HG03135 (cell line): Measurements from ENCODE around the gene CDC34.

Experiments used
- ATAC-seq: cut with Tn5 transposase; IDR thresholded peaks from one replicate; pipeline ENCODE4 v1.9.1; 2021; ENCODE audit warnings: mild to moderate bottlenecking, moderate library complexity; ENCODE audit not compliant: unreplicated experiment

CDC34 gene

DNA sequence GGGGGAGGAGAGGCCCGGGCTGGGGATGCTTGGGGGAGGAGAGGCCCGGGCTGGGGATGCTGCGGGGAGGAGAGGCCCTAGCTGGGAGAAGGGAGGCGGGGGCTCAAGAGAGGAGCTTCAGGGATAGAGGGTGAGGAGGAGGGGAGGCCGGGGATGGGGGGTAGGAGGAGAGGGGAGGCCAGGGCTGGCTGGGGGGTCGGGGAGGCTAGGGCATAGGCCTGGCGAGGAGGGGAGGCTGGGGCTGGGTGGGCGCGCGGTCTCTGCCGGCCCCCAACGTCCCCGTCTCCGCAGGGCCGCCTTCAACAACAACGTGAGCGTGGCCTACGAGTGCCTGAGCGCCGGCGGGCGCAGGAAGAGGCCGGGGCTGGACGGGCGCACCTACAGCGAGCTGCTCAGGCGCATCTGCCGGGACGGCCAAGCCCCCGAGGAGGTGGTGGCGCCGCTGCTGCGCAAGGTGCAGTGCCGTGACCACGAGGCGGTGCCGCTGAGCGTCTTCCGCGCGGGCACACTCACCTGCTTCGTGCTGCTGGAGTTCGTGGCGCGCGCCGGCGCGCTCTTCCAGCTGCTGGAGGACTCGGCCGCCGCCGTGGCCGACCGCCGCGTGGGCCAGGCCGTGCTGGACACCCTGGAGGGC, 12.8 kb upstream of the CDC34 start:
- no peak for ATAC-seq

DNA sequence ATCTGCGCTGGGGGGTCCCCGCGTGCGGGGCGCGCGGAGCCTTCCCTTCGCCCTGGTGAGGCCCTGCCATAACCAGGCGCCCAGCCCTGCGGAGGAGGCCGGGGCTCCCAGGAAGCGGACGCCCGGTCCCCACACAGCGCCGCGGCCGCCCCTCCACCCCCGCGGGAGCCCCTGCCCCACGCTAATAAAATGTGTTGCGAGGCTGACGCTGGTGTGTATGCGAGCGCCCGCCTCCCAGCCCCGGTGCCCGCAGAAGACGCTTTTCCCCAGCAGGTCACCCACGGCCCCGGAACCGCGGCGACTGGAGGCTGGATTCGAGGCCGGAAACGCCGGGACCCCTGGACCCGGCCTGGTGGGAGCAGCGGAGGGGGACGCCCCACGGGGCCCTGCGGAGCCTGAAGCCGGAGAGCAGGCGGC, 12.1 kb upstream of the CDC34 start:
- ATAC-seq = no peak

DNA sequence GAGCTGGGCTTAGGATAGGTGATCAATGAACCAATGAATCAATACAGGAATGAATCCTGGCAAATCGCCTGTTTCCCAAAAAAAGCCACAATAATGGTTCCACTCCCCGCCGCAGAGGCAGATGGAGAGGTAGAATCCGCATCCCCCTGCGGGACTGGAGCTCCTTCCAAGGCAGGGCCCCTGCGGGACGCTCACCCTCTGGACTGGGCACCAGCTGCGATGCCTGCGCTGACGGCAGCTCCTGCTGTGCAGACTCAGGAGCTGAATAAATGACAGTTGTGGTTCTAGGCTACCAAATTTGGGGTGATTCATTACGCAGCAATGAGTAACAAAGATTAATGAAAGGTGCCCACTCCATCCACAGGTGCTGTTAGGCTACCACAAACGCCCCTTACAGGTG, 8.8 kb upstream of the CDC34 start:
- ATAC-seq = no peak

DNA sequence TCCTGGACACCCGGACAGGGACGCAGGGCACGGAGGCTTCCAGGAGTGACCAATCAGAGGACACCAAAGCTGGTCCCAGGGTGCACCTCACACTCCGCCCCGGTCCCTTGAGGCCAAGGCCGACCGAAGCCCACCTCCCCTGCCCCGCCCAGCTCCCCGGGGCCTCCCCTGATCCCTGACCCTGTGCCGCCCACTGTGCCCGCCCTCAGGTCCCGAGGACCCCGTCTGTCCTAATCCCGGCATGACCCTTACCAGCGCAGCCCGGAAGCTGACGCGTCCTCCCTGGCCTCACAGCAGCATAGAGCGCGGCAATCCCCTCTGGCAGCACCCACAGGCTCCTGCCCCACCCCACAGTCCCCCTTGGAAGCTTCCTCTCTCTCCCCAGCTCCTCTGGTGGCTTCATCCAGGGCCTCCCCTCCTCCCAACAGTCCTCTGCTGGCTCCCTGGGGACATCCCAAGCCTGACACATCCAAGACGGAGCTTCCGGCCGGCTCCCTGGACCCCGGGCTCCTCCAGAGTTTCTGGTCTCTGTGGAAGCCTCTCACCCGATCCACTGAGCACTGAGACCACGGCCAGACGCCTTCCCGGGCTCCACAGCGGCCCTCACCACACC, 7.4 kb upstream of the CDC34 start:
- ATAC-seq = no peak

DNA sequence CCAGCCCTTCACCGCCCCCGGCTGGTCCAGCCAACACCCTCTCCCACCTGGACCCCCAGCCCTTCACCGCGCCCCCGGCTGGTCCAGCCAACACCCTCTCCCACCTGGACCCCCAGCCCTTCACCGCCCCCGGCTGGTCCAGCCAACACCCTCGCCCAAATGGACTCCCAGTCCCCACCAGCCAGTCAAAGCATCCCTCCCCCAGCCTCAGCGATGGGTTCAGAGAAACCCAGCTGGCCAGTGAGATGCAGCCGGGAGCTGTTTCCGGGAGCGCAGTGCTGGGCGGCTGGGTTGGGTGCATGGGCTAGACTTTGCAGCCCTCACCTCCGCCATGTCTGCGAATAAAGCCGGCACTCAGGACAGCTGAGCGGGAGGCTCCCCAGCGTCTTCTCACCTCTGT, 6.5 kb upstream of the CDC34 start:
- no peak for ATAC-seq

DNA sequence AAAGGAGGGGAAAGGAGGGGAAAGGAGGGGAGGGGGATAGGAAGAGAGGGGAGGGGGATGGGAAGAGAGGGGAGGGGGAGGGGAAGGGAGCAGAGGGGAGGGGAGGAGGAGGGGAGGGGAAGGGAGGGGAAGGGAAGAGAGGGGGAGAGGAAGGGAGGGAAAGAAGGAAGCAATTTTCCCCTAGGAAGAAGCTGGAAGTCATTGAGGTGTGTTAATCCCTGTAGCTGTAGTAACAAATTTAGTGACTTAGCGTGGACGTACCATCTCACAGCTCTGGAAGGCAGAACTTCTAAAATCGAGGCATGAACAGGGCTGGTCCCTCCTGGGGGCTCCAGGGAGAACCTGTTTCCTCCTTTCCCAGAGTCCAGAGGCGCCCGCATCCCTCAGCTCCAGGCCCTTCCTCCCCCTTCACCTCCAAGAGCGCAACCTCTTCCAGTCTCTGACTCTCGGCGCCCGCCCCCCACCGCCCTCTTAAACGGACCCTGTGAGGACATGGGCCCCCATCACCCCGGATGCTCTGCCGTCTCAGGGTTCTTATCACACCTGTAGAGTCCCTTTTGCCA, 5.6 kb upstream of the CDC34 start:
- ATAC-seq = no peak

DNA sequence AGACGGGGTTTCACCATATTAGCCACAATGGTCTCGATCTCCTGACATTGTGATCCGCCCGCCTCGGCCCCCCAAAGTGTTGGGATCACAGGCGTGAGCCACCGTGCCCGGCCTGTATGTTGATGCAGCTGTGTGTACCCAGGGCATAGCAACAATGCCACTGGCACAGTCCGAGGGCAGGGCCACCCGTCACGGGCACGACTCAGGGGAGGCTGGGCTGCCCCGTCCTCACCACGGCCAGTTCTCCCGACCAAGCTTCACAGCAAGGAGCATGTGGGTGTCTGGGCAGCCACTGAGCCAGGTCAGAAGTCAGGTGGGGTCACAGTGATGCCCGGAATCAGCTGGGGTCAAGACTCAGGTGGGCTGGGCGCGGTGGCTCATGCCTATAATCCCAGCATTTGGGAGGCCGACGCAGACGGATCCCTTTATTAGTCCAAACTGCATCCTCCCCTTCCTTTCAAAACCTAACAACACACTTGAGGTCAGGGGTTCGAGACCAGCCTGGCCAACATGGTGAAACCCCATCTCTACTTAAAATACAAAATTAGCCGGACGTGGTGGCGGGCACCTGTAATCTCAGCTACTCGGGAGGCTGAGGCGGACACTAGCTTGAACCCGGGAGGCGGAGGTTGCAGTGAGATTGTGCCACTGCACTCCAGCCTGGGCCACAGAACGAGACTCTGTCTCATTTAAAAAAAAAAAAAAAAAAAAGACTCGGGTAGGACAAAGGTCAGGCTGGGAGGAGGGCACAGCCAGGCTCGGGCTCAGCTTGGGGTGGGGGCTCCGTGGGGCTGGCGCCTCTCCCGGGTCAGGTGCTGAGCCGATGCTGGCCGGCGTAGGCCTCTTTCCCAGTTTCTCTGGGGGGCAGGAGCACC, 1.2 kb upstream of the CDC34 start:
- no peak for ATAC-seq

DNA sequence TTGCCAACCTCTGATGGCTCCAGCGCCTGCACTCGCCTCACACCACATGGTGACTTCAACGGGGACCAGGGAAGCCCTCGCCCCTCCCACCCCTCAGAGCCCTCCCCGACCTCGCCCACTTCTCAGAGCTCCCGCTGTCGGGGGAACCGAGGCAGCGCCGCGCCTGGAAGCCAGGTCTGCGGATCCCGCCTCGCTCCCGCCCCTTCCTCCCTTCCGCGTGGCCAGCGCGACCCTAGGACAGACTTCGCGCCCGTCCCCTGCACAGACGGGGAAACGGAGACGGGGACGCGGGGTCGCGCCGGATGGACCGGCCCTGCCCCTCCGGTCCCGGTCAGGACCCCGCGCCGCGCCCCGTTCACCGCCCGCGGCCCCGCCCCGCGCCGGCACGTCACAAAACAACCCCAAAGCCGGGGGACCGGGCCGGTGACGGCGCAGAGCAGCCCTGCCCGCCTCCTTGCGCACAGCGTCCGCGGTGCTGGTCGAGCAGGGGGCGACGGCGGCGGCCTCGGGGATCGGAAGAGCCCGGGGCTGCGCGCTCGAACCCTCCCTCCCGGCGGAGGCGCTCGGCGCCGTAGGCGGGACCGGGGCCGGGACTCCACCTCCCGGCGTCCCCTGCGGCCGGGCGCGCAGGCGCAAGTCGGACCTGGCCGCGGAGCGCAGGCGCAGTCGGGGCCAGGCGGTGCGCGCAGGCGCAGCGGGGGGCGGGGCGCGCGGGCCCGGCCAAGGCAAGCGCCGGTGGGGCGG, 379 bp upstream of the CDC34 start:
- ATAC-seq = peak; percentile 56

DNA sequence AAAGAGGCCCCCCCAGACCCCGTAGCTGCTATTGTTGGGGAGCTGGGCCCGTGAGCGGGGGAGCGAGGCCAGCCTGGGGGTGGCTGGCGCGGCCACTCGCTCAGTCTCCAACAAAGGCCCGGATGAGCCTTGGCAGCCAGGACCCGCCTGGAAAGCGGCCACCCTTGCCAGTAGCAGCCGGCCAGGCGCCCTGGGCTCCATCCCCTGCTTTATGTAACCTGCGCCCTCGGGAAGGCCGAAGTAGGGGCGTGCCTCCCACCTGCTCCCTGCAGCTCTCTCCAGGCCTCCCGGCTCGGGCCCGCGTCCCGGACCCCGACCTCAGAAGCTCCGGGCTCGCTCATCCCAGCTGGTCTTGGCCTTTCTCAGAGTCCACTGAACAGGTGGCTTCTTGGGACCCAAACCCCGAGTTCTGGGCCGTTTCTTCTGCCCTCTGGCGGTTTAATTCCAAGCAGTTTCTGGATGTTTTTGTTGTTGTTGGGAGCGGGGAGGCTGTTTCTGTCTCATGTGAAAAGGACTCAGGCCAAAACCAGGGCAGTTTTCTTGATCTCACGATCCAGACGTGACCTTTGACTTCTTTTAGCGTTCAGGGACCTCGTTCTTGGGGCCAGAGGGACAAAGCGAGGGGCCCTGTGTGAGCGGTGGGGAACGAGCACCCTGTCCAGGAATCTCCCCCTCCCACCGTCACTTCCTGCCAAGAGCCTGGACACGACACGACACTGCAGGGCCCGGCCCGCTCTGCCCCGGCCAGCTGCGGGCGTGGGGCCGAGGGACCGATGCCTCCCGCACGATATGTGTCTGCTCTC, 1.2 kb downstream of the CDC34 start:
- ATAC-seq = no peak

DNA sequence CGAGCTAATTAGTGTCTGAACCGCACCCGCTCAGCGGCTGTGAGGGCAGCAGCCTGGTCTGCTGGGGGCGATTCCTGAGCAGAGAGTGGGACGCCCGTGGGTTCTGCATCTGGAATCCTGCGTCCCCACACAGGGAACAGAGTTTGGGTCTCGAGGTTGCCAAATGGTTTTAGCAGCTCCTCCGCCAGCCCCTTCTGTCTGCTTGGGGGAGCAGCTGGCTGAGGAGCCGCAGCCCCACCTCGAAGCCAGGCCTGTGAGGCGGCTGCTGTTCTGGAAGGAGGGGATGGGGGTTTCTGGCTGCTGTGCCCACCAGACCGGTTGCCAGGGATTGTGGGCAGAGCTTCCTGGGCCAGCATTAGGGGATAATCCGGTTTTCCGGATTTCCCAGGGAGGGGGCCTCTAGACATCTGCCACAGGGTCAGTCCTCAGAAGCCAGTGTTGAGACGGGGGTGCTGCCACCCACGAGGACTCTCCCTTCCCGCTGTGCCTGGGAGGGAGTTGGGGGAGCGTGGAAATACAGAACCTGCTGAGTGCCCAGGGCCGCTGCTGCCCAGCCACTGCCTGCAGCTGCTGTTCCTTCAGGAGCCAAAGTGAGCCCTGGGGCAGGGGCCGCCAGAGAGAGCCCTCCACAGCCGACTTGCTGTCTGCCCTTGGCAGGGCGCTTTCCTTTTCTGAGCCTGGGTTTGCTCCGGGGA, 2.0 kb downstream of the CDC34 start:
- no peak for ATAC-seq

DNA sequence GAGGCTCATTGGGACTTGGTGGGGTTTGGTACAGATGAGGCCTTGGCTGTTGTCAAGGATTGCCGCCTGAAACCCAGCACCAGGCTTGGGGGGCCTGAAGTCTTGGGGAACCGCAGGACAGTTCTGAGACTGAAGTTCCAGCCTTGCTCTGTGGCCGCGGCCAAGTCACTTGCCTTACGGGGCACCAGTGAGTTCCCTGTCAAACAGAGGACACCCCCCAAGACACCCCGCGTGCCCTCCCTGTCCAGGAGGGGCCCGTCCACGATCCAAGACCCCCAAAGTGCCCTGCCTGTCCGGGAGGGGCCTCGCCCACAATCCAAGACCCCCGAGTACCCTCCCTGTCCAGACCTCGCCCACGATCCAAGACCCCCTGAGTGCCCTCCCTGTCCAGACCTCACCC, 2.5 kb downstream of the CDC34 start:
- ATAC-seq = no peak

DNA sequence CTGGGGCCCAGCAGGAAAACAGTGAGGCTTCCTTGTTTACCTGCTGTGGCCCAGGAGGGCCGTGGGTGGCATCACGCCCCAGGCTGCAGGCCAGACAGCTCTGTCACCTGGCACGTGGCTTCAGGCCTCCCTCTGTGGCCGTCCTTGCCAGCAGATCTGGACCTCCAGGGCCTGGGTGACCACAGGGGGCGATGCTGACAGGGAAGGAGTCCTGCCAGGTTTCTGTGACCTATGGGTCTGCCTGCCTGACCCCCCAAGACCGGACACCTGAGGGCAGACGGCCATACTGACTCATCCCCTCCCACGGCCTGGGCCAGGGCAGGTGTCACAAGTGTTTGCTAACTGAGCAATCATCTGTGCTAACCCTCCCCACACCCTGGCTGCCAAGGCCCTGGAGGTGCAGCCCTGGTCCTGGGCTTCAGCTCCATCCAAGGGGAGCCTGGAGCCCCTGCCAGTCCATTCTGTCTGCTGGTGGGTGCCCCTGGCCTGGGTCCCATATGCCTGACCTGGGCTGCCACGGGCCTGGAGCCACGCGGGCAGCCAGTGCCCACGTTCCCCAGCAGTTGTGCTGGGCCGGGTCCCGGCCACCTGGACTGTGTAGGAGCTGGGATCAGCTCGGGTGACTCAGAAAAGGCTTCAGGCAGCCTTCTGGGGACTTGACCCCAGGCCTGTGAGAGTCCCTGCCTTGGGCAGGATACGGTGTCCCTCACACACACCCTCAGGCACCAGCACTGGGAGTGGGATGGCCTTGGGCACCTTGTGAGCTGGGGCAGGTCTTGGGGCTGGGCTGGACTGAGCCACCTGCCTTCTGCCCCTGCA, 3.7 kb downstream of the CDC34 start:
- no peak for ATAC-seq

DNA sequence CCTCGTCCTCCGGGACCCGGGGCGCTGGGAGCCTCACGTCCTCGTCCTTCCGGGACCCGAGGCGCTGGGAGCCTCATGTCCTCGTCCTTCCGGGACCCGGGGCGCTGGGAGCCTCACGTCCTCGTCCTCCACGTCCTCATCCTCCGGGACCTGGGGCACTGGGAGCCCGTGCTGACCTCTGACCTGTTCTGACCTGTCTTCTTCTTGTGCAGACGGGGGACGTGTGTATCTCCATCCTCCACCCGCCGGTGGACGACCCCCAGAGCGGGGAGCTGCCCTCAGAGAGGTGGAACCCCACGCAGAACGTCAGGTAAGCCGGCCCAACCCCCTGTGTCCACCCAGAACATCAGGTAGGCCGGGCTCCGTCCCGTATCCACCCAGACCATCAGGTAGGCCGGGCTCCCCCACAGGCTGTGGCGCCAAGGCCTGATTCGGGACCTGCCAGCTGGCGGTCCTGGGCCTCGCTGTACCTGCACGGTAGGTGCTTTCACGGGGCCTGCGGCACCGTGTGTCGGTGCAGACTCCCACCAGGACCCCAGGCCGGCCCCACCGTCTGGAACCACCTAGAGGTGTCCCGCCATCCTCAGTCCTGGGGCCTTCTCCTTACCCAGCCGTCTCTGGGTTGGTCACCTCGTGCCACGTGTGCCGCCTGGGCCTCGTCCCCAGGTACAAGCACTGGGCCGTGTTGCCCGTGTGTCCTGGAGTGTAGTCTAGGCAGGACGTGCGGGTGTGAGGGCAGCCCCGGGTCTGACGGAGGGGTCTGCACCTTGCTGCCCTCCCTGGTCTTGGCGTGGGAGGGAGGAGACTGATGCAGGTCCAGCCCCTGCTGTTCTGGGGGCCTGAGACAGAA, 4.7 kb downstream of the CDC34 start:
- no peak for ATAC-seq

DNA sequence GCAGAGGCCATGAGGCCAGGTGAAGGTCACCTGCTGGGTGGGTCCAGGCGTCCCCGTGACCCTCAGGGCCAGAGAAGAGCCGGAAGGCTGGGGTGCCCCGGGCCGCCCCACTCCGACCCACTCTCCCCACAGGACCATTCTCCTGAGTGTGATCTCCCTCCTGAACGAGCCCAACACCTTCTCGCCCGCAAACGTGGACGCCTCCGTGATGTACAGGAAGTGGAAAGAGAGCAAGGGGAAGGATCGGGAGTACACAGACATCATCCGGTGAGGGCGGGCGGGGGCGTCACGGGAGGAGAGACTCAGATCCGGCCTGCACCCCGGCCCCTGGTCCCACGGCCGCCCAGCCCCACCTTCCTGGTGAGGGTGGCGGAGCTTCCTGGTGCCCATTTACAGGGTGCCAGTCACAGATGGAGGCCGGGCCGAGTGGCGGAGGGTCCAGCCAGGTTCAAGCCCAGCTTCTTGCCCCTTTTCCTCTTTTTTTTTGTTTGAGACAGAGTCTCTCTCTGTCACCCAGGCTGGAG, 5.4 kb downstream of the CDC34 start:
- no peak for ATAC-seq

DNA sequence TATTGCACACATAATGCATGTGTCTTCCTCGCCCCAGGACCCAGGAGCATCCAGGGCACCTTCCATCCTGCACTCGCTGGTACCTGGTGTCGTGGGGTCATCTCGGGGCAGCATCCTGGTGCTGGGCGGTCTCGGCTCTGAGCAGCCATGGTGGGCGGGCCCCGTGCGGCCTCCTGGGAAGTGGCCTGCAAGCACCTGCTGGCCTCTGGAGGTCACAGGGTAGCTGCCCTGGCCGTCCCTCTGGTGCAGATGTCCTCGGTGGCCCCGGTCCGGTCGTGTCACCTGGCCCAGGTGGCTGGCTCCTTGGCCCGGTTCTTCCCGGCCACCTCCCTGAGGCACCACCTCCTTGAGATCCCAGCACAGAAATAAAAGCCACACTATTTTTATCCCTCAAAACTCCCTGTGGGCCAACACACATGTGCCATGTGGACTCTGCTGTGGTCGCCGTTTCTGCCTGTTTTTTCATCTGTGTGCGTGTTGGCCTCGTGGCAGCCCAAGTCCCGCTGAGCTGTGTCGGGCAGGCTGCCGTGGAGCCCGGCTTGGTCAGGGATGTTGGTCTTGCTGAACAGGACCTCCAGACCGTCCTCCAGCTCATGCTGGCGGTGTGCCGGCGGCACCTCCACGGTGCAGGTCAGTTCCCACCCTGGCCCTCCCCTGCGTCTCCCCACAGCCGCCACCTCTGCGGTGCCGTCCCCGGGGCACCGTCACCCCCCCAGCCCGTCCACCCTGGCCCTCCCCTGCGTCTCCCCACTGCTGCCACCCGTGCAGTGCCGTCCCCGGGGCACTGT, 7.3 kb downstream of the CDC34 start:
- ATAC-seq = no peak

DNA sequence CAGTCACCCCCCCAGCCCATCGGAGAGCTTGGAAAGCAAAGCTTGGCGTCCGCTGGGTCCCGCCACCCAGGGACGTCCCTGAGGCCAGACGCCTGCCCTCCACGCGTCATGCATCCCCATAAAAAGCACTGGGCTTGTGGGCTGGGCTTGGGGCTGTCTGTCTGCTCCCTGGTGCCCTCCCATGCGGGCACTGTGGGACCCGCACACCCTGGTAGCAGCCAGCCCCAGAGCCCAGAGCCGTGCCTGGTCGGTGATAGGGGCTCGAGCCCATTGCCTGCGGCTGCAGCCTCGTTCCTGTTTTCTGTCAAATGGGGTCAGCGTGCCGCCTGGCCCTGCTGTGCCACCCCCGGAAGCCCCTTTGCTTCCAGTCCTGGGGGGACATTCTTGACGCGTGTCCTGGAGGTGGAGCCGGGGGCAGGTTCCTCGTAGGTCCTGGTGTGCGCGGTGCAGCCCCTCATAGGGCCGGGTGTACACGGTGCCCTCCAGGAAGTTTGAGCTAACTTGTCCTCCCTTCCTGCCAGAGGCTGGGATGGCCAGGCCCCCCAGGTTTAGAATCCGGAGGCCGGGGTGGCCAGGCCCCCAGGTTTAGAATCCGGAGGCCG, 8.0 kb downstream of the CDC34 start:
- ATAC-seq = no peak
